Measurements from ENCODE around the gene IQCK.

Gene IQCK

DNA sequence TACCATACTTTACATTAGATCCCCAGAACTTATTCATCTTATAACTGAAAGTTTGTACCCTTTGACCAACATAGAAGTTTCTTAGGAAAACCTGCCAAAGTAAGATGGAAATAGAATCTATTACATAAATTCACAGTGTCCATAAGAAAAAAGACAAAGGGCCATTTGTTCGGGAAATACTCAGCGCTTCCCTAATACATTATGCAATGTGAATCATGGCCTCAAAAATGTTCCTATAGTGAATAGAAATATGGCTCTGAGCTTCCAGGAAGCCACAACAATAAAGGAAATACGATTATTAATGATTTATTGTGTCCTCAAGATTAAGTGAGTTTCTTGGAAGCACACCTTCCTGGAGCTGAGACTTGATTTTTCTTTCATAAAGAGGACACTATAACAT lies 115.1 kb downstream of the IQCK start:
- Histone ChIP-seq H3K4me3 (ENCODE audit: low read length) (no peak overlapping the region), H3K9ac (ENCODE audit: low read length) (no peak overlapping the region), H3K36me3 (ENCODE audit: control insufficient read depth, insufficient read depth, low read length, severe bottlenecking) (no peaks in the 10 kb centered on the region), H3K27me3 (replicated peaks; ENCODE audit: control insufficient read depth, insufficient read depth, low read length) (no peaks in the 10 kb centered on the region), H3K4me1 (ENCODE audit: control insufficient read depth, insufficient read depth, low read length) (peaks cover 50% of the 10 kb centered on the region), H3K9me3 (ENCODE audit: control insufficient read depth, low read length) (no peaks in the 10 kb centered on the region)
- DNase-seq (ENCODE audit: low read depth), result no peak

DNA sequence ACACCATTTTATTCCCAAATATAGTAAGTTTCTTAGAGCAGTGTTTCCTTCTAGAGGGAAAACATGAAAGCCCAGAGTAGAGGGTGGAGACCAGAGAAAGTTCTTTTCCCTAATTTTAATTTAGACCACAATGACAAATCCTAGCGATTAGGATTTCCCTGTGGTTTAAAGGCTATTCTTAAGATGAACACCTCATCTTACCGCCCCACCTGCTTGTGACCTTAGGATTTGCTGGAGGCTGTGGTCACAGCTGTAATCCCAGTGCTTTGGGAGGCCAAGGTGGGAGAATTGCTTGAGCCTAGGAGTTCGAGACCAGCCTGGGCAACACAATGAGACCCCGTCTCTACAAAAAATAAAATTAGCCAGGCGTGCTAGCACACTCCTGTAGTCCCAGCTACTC lies 115.5 kb downstream of the IQCK start:
- no peak for DNase-seq (ENCODE audit: low read depth)
- Histone ChIP-seq H3K9ac (ENCODE audit: low read length) (no peak overlapping the region), H3K27me3 (replicated peaks; ENCODE audit: control insufficient read depth, insufficient read depth, low read length) (no peaks in the 10 kb centered on the region), H3K4me3 (ENCODE audit: low read length) (no peak overlapping the region), H3K4me1 (ENCODE audit: control insufficient read depth, insufficient read depth, low read length) (peaks cover 53% of the 10 kb centered on the region), H3K36me3 (ENCODE audit: control insufficient read depth, insufficient read depth, low read length, severe bottlenecking) (no peaks in the 10 kb centered on the region), H3K9me3 (ENCODE audit: control insufficient read depth, low read length) (no peaks in the 10 kb centered on the region)

DNA sequence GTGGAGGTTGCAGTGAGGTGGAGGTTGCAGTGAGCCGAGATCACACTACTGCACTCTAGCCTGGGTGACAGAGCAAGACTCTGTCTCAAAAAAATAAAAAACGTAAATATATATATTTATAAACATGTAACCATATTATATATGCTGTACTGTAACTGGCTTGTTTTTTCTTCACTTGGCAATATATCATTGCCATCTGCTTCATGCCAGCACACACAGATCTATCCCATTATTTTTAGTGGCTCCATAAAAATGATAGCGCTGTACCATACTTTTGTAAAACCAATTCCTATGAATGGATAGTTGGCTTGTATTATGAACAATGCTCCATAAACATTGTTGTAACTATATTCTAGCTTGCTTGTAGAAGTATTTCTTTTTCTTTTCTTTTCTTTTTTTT lies 117.1 kb downstream of the IQCK start:
- Histone ChIP-seq H3K9me3 (ENCODE audit: control insufficient read depth, low read length) (no peaks in the 10 kb centered on the region), H3K27me3 (replicated peaks; ENCODE audit: control insufficient read depth, insufficient read depth, low read length) (no peaks in the 10 kb centered on the region), H3K4me1 (ENCODE audit: control insufficient read depth, insufficient read depth, low read length) (peaks cover 46% of the 10 kb centered on the region), H3K9ac (ENCODE audit: low read length) (no peak overlapping the region), H3K36me3 (ENCODE audit: control insufficient read depth, insufficient read depth, low read length, severe bottlenecking) (no peaks in the 10 kb centered on the region), H3K4me3 (ENCODE audit: low read length) (no peak overlapping the region)
- no peak for DNase-seq (ENCODE audit: low read depth)

DNA sequence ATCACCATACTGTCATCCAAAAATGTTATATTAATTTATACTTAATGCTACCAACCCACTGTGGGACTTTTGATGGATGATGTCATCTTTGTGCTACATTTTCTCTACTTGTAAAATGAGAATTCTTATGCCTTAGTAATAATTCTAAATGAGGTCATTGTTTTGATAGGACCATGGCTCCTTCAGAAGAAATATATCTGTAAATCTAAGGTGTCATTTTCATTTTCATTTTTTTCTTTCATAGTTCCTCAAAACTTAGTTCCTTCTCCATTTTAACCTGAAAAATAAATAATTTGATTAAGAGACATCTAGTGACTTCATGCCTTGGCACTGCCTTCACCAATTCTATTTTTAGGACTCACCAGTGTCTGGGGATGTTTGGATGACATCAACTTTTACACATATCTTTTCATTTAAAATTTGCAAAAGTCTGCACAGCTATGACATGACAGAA lies 117.9 kb downstream of the IQCK start:
- Histone ChIP-seq H3K9ac (ENCODE audit: low read length) (no peak overlapping the region), H3K36me3 (ENCODE audit: control insufficient read depth, insufficient read depth, low read length, severe bottlenecking) (no peaks in the 10 kb centered on the region), H3K4me1 (ENCODE audit: control insufficient read depth, insufficient read depth, low read length) (peaks cover 39% of the 10 kb centered on the region), H3K27me3 (replicated peaks; ENCODE audit: control insufficient read depth, insufficient read depth, low read length) (no peaks in the 10 kb centered on the region), H3K9me3 (ENCODE audit: control insufficient read depth, low read length) (no peaks in the 10 kb centered on the region), H3K4me3 (ENCODE audit: low read length) (no peak overlapping the region)
- DNase-seq (ENCODE audit: low read depth), result peak; percentile 20

DNA sequence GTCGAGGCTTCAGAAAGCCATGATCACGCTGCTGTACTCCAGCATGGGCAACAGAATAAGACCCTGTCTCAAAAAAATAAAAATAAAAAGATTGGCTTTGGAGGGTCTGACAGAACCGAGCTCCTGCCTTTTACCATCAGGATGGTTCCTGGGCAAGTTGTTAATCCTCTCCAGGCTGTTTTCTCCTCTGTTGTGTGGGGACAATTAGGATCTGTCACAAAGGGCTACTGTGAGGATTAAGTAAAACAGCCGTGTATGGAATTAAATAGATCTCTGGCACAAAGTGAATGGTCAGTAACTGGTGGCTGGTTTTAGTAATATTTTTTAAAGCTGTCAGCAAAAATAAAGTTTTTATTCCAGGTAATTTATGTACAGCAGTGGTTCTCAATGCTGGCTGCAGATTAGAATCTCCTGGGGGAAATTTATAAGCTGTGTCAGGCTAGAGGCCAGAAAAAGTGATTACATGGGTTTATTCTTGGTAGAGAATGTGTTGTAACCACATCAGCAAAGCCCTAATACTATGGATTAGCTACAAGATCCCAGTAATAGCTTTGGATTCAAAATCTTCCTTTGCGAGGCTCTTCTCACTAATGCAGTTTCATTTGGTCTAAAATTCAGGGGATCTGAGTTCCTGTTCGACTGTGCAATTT lies 119.4 kb downstream of the IQCK start:
- DNase-seq (ENCODE audit: low read depth), result no peak
- Histone ChIP-seq H3K27me3 (replicated peaks; ENCODE audit: control insufficient read depth, insufficient read depth, low read length) (no peaks in the 10 kb centered on the region), H3K36me3 (ENCODE audit: control insufficient read depth, insufficient read depth, low read length, severe bottlenecking) (no peaks in the 10 kb centered on the region), H3K9ac (ENCODE audit: low read length) (no peak overlapping the region), H3K9me3 (ENCODE audit: control insufficient read depth, low read length) (no peaks in the 10 kb centered on the region), H3K4me3 (ENCODE audit: low read length) (no peak overlapping the region), H3K4me1 (ENCODE audit: control insufficient read depth, insufficient read depth, low read length) (peaks cover 27% of the 10 kb centered on the region)

DNA sequence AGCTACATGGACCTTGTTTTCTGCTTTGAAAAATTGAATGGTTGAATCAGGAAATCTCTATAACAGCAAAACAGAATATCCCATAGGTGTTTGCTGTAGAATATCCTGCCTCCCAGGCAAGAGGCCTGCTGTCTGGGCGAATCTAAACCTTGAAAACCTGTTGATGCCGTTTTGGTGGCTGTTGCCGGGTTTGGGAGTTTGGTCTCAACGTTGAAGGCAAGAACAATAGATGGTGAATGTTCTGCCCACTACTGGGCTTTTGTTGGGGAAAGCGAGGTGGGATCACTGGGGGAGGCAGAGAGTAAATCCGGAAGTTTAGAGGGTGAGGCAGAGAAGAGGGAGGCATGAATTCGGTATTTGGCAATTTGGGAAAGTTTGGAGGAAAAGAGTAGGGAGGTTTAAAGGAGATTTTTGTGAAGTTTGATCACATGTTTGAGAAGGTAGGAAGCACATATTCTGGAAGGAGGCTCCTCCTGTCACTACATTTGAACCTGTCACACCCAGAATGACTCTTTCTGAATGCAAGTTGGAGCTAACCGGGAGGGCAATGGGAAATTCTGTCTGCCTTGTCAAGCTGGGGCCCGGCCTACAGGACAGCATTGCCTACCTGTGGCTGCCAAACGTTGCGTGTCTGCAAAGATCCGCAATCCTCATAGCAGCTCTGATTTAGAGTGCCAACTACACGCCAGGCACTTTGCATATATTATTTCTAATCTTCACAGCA lies 120.1 kb downstream of the IQCK start:
- Histone ChIP-seq H3K9me3 (ENCODE audit: control insufficient read depth, low read length) (no peaks in the 10 kb centered on the region), H3K27me3 (replicated peaks; ENCODE audit: control insufficient read depth, insufficient read depth, low read length) (no peaks in the 10 kb centered on the region), H3K9ac (ENCODE audit: low read length) (no peak overlapping the region), H3K4me3 (ENCODE audit: low read length) (no peak overlapping the region), H3K4me1 (ENCODE audit: control insufficient read depth, insufficient read depth, low read length) (peaks cover 27% of the 10 kb centered on the region), H3K36me3 (ENCODE audit: control insufficient read depth, insufficient read depth, low read length, severe bottlenecking) (no peaks in the 10 kb centered on the region)
- no peak for DNase-seq (ENCODE audit: low read depth)

DNA sequence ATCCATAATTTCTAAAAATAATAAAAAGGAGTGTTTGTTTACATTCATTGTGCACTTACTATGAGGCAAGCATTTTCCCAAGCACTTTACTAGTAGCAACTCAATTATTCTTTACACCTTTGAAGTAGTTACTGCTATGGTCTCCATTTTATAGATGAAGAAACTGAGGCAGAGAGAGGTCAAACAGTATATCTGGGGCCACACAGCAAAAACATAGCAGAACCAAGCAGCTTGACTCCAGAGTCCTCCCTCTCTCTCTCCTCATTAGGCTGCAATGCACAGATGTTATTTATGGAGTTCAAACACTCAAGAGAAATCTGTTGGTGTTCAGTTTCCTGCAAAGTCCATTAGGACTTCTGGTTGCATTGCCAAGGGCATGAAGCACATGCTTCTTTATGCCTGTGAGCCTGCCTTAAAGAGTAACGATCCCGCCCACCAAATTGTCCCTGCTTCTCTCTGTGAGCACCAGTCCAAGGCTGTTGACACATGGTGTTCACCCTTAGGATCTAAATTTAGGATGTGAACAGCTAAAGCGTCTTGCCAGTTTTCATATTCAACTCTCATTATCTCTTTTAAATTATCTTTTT lies 122.5 kb downstream of the IQCK start:
- Histone ChIP-seq H3K9ac (ENCODE audit: low read length) (no peak overlapping the region), H3K4me1 (ENCODE audit: control insufficient read depth, insufficient read depth, low read length) (peaks cover 34% of the 10 kb centered on the region), H3K9me3 (ENCODE audit: control insufficient read depth, low read length) (no peaks in the 10 kb centered on the region), H3K4me3 (ENCODE audit: low read length) (no peak overlapping the region), H3K36me3 (ENCODE audit: control insufficient read depth, insufficient read depth, low read length, severe bottlenecking) (no peaks in the 10 kb centered on the region), H3K27me3 (replicated peaks; ENCODE audit: control insufficient read depth, insufficient read depth, low read length) (no peaks in the 10 kb centered on the region)
- no peak for DNase-seq (ENCODE audit: low read depth)

DNA sequence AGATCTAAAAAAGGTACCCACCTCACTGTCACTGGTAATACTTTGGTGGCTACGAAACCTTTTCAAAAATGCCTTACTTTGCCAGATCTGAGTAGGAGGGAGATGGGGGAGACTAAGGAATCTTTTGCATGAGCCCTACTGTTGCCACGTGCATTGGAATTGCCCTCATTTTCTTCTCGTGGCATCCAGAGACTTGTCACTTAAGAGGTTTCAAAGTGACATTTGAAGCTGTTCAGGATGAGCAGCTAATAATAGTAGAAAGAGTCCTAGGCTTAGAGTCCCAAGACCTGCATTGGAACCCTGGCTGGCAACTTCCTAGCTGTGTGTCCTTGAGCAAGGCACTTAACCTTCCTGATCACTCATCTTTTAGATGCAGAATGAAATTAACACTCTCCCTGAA lies 123.1 kb downstream of the IQCK start:
- Histone ChIP-seq H3K36me3 (ENCODE audit: control insufficient read depth, insufficient read depth, low read length, severe bottlenecking) (no peaks in the 10 kb centered on the region), H3K27me3 (replicated peaks; ENCODE audit: control insufficient read depth, insufficient read depth, low read length) (no peaks in the 10 kb centered on the region), H3K4me1 (ENCODE audit: control insufficient read depth, insufficient read depth, low read length) (peaks cover 34% of the 10 kb centered on the region), H3K9me3 (ENCODE audit: control insufficient read depth, low read length) (no peaks in the 10 kb centered on the region), H3K9ac (ENCODE audit: low read length) (no peak overlapping the region), H3K4me3 (ENCODE audit: low read length) (no peak overlapping the region)
- DNase-seq (ENCODE audit: low read depth), result no peak

DNA sequence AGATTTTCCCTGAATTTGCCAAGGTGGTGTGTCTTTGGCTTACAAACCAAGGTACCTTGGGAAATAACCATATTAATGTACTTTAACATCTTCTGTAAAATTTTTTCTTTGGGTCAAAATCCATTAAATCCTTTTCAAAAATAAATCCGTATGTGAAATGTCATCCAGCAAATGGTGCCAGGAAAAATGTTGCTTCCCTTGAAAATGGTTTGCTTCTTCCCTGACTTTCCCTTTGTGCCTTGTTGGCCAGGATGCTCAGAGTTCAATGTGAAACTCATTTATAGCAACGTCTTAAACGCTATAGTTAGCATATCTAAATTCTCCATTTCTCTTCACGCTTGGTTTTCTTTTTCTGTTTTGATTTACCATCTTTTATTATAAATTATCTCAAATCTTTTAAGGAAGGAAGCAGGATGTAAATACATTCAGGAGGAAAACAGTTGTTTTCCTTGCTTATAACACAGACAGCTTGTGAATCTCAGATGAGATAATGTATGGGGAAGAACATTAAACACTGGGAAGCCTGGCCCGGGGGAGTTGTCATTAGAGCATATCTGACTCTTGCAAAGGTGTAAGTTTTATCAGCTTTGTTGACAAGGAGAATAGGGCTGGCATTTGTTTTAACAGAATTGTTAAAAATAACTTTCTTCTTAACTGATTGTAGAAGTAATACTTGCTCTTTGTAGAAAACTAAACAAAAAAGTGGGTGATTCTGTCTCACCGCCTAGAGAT lies 124.5 kb downstream of the IQCK start:
- peaks cover 24% of the 10 kb centered on the region for H3K4me1 ChIP-seq (ENCODE audit: control insufficient read depth, insufficient read depth, low read length)
- H3K4me3 ChIP-seq (ENCODE audit: low read length), result no peak overlapping the region
- no peak for DNase-seq (ENCODE audit: low read depth)
- no peak overlapping the region for H3K9ac ChIP-seq (ENCODE audit: low read length)
- H3K36me3 ChIP-seq (ENCODE audit: control insufficient read depth, insufficient read depth, low read length, severe bottlenecking), result no peaks in the 10 kb centered on the region
- H3K27me3 ChIP-seq (replicated peaks; ENCODE audit: control insufficient read depth, insufficient read depth, low read length), result no peaks in the 10 kb centered on the region
- H3K9me3 ChIP-seq (ENCODE audit: control insufficient read depth, low read length), result no peaks in the 10 kb centered on the region

DNA sequence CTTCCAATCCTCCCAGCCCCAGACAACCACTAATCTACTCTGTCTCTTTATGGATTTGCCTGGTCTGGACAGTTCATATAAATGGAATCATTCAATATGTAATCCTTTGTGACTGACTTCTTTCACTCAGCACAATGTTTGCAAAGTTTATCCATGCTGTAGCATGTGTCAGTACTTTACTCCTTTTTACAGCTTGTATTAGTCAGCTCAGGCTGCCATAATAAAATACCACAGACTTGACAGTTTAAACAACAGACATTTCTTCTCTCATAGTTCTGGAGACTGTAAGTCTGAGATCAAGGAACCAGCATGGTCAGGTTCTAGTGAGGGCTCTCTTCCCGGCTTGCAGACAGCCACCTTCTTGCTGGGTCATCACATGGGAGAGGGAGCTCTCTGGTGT lies 125.3 kb downstream of the IQCK start:
- no peaks in the 10 kb centered on the region for H3K9me3 ChIP-seq (ENCODE audit: control insufficient read depth, low read length)
- no peak for DNase-seq (ENCODE audit: low read depth)

DNA sequence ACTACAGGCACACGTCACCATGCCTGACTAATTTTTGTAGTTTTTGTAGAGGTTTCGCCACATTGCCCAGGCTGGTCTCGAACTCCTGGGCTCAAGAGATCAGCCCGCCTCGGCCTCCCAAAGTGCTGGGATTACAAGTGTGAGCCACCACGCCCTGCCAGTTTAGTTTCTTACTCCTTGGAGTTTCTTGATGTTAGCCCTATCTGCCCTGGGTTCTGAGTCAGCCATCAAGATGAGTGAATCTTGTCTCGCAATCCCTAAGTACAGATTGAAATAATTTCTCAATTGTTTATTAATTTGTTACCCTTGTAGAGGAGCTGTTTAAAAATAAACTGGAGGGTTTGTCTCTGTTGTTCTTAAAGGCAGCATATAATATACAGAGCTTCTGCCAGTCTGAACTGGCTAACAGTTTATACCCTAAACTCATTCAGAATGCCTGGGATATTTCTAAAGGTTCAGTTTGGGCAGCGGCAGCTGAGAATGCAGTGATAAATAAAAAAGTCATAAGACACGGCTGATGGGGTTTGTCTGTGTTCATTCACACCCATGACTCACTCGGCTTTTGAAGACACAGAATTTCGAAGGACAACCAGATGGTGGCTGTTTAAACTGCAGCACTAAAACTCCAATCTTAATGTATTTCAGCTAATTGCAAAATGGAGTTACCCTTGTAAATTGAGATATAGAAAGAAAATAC lies 127.0 kb downstream of the IQCK start:
- peaks cover 15% of the 10 kb centered on the region for H3K4me1 ChIP-seq (ENCODE audit: control insufficient read depth, insufficient read depth, low read length)
- DNase-seq (ENCODE audit: low read depth), result peak; percentile 75

More for the DNA sequence above, 125.3 kb downstream of the IQCK start:
- H3K36me3 ChIP-seq (ENCODE audit: control insufficient read depth, insufficient read depth, low read length, severe bottlenecking), result no peaks in the 10 kb centered on the region
- H3K27me3 ChIP-seq (replicated peaks; ENCODE audit: control insufficient read depth, insufficient read depth, low read length), result no peaks in the 10 kb centered on the region
- no peak overlapping the region for H3K9ac ChIP-seq (ENCODE audit: low read length)
- peaks cover 16% of the 10 kb centered on the region for H3K4me1 ChIP-seq (ENCODE audit: control insufficient read depth, insufficient read depth, low read length)
- no peak overlapping the region for H3K4me3 ChIP-seq (ENCODE audit: low read length)

More for the DNA sequence above, 127.0 kb downstream of the IQCK start:
- no peaks in the 10 kb centered on the region for H3K36me3 ChIP-seq (ENCODE audit: control insufficient read depth, insufficient read depth, low read length, severe bottlenecking)
- no peaks in the 10 kb centered on the region for H3K27me3 ChIP-seq (replicated peaks; ENCODE audit: control insufficient read depth, insufficient read depth, low read length)
- H3K9me3 ChIP-seq (ENCODE audit: control insufficient read depth, low read length), result no peaks in the 10 kb centered on the region
- peak overlapping the region; percentile 57 for H3K9ac ChIP-seq (ENCODE audit: low read length)
- peak overlapping the region; percentile 23 for H3K4me3 ChIP-seq (ENCODE audit: low read length)
